GM19395 (cell line): ENCODE results near the gene ANXA2.
A peak's percentile ranks its signal among the peaks of the same experiment; 100 is the strongest.

ENCODE experiments used
- ATAC-seq: cut with Tn5 transposase; IDR thresholded peaks from one replicate; pipeline ENCODE4 v1.9.1; 2021; ENCODE audit warnings: mild to moderate bottlenecking, moderate library complexity; ENCODE audit not compliant: unreplicated experiment

The ANXA2 gene

DNA sequence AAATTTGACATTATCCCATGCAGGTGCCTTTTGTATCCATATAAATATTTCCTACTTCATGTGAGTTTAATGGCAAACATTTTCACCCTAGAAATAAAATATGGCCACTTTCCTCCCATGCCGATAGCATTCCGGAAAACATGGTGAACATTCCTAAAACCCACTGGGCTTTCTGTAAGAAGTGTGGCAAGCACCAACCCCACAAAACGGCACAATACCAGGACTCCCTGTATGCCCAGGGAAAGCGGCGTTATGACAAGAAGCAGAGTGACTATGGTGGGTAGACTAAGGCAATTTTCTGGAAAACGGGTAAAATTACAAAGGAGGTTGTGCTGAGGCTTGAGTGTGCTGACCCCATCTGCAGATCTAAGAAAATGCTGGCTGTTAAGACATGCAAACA lies 7.6 kb downstream of the ANXA2 start:
- no peak for ATAC-seq

DNA sequence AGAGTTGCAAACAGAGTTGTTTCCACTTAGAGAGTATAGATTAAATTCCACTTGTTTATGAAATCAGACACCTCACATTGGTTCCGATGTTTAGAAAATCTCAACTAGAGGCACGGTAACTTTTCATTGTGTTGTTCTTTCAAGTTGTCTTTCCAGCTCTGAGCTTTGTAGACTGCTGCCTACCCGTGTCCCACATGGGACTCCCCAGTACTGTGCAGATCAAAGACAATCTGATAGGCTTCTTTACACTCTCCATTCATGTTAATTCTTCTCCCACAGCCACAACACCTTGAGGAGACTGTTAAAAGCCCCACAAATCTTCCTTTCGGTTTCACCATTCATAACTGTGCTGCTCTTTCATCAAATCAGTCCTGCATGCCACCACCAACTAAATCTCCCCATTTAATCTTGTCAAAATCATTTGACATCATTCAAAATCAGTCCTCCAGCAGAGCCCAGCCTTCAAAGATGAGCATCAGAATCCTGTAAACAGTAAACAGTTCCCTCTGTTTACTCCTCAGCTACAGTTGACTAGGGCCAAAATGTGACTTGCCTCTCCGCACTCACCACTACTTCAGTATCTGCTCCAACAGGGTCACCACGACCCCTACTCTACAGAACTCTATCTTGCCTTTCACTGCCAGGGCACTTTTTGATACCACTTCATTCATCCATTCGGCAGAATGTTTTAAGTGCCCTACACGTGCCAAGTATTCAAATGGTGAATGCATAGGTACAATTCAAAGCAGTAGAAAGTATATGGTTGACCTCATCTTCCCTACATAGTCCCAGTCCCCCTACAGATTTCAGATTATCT lies 8.3 kb downstream of the ANXA2 start:
- peak; percentile 73 for ATAC-seq

DNA sequence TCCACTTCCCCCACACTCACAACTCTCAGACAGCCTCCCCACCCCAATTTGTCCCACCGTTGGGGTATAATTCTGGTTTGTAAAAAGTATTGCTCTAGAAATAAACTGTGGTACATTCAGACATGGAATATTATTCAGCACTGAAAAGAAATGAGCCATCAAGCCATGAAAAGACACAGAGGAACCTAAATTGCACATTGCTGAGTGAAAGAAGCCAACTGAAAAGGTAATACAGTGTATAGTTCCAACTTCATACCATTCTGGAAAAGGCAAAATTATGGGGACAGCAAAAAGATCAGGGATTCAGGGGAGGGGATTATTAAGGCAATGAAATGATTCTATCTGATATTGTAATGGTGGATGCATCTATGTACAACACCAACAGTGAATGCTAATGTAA lies 10.5 kb downstream of the ANXA2 start:
- ATAC-seq: no peak

DNA sequence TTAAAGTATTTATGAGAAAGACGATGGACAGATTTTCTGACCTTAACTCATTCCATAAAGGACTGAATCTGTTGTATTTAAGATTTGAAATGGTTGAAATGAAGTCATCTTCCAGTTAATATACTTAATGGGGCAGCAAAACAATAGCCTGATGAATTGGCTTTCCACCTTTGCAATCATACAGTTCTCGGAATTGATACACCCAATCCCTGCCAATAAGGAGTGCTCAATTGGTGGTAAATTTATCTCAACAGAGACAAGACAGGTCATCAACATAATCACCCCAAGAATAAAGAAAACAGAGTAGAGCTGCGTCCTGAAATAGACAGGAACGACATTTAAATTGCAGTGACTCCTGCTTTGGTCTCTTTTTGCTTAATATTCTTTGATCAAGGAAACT lies 11.2 kb downstream of the ANXA2 start:
- ATAC-seq: no peak

DNA sequence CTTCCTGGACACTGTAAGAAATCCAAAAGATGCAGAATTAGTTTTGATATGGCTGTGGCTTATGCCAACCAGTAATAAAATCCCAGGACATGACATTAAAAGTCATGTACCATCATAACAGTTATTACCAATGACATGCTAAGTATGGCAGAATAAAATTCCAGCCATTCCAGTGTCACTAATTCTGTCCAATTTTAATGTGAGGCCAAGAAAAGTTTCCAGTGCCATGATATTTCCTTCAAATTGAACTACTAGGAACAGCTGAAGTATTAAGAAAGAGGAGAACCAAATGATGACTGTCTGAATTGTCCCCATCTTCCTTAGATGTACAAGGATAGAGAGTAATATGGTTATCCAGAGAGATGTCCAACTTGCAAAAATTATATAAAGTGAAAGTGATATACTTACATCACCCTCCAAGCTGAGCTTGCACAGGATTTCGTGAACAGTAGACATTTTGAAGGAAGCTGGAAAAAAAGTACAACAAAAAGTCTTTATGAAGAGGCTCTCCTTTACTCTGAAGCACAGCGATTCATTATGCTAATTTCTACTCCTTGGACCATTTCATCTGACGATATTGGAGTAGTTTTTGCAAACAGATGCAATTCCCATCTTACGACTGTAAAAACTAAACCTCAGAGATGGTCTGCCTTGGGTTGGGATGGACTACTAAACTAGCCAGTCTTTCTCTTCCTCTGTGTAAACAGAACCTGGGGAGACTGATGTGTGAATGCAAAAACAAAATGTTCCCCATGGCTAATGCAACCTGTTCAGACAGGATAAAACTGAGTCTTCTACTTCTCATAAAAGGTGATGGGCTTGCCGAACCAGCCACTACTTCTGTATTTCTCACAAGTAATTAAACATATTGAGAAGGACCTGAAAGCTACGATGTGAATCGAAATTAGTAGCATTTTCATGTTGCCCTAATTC lies 11.9 kb downstream of the ANXA2 start:
- no peak for ATAC-seq

DNA sequence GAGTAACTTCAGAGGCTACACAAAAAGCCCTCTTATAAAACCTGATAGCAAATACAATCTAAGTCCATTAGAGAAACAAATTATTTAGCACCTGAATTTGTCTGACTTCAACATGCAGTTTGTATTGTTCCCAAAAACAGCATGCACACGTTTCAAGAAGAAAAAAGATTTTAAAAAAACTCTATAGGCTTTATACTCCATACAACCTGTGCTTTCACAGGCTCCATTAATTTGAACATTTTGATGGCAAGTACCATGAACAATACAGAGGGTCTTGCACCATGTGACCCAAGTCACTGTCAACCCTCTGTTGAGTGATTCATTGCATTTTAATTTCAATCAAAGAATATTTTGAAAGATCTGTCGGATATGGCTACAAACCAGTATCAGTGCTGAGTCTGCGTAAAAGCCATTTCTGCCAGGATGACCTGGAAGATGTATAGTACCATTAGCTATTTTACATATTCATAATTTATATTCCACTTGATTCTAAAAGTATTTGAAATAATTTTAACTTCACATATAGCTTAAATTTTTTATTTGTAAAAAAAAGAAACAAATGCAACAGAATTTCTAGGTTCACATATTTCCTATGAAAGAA lies 13.2 kb downstream of the ANXA2 start:
- no peak for ATAC-seq

DNA sequence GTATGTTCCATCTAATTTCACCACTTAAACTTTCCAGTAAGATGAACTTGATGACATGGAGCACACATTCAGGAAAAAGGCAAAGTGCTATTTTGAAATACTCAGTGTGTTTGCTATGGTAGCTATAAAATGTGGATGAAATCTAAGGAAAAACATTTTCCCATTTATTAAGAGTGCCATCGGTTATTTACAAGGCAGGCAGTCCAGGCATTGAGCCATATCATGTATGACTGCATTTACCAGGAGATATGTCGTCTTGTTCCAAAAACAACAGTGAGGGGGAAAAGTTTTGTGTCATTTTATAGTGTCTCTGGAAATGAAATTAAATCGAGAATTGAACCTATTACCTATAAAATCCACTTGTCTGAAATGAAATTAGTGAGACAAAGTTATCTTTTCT lies 13.7 kb downstream of the ANXA2 start:
- no peak for ATAC-seq

DNA sequence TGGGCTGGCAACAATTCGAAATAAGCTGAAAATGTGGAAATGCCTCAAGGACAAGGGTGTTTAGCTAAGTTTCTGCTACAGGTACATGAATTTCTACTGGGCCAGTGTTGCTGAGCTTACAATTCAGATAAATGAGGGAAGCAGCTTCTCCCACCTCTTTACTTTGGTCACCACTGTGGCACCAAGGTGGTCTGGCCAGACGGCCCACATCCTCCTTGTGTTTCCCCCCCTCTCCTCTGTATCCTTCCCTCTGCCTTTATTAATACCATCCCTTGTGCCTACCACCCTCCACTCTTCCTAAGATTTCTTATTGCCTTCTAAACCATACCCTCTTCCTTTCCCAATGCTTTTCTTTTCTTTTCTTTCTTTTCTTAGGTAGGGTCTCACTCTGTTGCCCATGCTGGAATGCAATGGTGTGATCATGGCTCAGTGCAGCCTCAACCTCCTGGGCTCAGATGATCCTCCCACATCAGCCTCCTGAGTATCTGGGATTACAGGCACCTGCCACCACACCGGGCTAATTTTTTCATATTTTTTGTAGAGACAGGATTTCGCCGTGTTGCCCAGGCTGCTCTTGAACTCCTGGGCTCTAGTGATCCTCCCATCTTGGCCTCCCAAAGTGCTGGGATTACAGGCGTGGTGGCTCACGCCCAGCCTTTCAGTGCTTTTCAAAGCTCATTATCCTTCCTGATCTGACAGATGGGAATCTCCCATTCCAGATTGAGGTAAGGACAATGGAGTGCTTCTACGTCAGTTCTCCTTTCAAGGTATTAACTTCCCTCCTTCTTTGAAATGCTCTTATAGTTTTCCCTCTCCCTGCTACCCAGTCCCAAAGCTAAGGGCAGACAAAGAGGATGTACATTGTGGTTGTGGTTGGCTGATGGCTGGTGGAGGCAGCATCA lies 14.8 kb downstream of the ANXA2 start:
- no peak for ATAC-seq

DNA sequence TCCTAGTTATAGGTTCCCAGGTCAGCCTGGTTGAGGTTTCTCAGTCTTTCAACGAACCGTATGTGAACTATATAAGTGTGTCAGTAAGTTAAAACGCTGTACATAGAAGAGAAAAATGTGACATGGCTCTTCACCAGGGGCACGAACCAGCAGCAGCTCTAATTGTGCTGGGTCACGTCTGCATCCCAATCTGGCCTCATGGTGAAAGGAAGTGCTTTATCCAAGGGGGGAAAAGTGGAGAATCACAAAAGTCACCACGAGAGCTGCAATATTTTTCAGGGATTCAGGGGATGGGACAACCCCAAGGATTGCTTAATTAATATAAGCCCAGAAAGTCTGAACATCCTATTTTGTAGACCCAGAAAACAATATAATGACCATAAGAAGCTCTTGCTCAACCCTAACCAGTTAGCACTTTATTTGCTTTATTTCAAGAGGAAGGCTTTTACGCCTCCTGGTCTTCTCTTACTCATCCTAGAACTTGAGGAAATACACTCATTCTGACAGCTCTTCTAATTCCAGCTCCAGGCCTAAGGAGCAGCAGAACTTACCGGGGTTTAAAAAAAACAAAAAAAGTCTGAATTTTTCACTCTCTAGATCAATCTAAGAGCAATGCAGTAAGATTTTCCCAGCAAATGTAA lies 16.5 kb downstream of the ANXA2 start:
- no peak for ATAC-seq

DNA sequence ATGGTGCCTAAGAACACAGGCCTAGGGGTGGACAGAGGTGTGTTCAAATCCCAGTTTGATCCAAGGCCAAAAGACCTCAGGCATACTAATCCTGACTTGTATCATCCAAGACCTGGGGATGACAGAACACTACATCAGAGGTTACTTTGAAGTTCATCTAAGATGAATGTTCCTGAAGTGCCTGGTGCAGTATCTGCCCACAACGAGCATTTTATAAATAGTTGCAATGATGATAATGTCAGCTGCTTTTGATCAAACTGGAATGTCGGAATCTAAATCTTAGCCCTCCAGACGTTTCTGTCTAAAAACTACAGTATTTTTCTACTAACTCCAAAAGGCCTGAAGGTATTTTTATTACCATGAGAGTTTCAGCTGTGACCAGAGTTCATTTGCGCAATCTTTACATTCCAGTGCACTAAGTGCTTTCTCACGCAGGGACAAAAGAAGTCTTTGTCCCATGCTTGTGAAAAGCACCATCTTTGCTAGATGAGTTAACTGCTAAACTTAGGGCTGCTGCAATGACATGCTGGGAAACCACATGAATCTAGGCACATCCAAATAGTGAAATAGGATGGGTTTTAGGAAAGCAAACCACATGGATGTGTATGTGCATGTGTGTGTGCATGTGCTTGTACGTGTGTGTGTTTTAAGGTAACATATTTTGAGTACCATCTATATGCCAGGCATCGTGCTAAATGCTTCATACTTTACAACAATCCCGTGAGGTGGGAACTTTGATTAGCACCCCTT lies 18.1 kb downstream of the ANXA2 start:
- no peak for ATAC-seq

DNA sequence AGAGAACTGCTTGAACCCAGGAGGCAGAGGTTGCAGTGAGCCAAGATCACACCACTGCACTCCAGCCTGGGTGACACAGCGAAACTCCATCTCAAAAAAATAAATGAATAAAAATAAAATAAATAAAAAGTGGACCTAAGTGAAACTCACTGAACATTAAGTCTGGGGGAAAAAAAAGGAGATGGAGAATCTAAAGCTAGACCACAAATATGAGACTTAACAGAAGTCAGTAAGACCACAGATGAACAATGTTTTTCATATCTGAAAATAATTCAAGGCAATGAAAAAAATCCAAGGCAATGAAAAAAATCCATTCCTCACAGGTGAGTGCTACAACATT lies 18.6 kb downstream of the ANXA2 start:
- ATAC-seq: no peak

DNA sequence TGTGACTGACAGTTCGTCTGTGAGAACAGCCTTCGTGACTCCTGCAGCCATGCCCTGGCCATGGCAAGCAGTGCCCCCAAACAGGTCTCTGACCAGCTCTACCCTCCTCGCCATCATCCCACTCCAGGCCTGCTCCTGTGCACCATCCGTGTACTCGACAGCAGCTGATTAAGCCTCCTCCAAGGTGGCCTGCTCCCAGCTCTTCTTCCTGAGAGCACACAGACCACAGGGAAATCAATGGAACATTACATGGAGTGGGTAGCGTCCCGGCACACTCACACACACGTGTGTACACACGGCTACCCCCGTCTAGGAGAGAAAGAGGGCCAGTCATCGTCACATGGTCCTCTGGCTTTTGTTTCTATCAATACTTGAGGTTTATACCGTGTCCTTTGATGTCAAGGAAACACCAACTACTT lies 21.1 kb downstream of the ANXA2 start:
- ATAC-seq: no peak

DNA sequence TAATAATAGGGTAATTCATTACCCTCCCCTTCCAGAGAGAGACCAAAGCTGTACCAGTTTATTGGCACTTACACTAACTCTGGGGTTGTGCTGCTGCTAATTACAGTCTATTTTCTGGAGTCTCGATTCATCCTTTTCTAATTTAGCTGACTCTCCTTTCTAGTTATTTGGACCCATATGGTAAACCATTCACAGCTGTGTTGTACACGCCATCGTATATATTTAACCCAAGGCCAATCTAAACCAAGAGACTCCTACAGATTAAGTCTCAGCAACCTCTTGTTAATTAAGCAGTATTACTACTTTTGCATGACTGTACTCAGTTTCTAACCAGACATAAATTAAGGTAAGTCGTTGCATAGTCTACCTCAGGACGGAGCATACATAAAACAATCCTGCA lies 22.5 kb downstream of the ANXA2 start:
- no peak for ATAC-seq

DNA sequence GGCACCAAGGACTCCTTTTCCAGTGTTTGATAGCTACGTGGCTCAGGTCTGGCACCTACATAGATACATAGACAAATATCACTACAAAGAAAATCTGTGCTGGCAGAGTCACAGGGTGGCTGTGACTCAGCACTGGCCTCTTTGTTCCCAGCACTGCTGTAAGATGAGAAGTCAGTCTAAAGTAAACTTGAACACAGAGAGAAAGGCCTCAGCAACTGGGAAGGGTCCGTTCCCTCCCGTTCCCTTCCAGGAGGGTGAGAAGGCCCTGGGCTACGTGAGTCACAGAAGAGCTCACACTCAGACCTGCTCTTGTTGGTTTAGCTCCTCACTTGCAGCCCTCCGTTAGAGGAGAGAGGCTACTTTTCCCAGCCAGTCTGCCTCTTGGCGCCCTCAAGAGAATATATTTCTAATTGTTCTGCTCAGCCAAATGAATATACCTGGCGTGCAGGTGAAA lies 23.1 kb downstream of the ANXA2 start:
- ATAC-seq: no peak

DNA sequence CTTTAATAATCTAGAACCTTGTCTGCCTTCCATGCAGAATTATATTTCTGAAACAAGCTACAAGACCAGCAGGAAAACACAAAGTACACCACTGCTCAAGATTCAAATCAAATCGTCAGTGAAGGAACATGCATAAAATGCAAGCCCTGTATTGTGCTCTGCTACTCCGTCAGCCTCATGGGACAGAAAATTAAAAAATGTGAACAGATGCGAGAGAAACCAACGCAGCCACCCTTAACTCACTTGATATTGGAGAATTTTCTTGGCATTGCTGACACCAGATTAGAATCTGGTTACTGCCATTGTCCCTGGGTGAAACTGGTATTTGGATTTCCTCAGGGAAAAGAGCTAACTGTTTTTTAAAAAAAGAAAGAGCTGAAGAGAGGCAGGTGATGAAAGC lies 23.6 kb downstream of the ANXA2 start:
- ATAC-seq: no peak

DNA sequence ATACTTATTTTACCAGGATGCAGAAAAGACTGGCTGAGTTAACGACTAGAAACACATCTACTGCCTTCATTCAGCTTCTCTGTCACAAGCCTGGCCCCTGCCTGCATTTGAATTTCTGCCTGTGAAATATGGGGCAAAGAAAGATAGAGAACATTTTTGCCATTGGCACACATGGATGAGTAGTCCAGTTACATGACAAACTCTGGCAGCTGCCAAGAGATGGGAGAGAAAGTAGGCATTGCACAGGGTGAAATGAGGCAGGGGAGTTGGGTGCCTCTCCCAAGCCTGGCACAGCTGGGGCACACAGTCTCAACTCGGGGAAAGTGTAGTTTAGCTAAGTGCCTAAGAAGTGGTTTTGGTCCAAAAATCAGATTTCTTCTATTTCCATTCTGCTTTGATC lies 24.0 kb downstream of the ANXA2 start:
- no peak for ATAC-seq

DNA sequence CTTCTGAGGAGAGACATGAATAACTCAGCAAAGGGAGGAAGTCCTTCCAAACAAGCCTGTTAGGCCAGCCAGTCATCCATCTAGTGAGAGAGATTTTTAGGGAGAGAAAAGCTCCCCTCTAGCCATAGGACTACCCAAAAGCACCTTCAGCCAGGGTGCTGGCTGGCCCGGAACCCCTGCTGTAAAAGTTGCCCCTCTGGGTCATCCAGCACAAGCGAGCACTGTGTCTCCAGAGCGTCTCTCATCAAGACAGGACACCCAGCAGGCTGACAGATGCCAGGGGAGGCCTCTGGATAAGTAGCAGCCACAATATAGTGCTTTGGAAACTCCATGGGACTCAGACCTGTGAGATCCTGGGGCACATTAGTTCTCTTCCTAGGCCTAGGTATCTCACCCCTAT lies 24.5 kb downstream of the ANXA2 start:
- ATAC-seq: no peak

DNA sequence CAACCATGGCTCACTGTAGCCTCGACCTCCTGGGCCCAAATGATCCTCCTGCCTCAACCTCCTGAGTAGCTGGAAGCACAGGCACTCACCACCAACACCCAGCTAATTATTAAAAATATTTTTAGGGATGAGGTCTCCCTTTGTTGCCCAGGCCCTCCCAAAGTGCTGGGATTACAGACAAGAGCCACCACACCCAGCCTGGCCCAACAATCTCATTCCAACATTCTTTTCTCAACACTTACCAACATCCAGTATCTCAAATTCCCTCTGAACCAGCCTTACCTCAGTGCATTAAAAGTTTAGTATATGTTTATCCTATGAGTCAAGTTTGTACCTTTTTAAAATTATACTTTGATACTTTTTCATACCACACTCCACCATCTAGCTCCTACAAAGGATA lies 25.0 kb downstream of the ANXA2 start:
- no peak for ATAC-seq

DNA sequence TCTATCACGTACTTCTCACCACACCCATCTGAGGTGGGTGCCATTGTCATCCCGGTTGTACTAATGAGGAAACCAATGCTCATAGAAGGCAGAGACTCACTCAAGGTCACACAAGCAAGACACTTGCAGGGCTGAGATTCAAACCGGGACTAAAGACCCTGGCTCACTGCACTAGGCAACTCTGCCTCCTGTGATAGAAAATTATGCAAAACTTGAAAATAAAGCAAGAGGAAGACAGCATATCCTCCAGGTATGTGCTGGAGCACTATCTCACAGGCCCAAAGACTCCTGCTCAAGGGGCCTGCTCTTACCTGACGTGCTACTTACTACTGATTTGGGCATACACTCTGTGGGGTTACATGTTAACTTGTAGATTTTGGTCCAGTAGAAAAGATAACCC lies 25.6 kb downstream of the ANXA2 start:
- no peak for ATAC-seq
